H1 (cell line): ENCODE data around the gene MUC4. TPM values are rescaled to one million over a fixed set of nuclear protein-coding genes. Genes with fewer than 3 reads are reported as not detected.

Source experiments
- CTCF ChIA-PET: fragments of 300-600 bp; sonication (Branson Sonifier 250); formaldehyde crosslinking; loops from one replicate; lab custom pipeline; 2021; ENCODE audit not compliant: partially characterized antibody; lab: Charles Lee
- POLR2A ChIA-PET: fragments of 300-600 bp; sonication (Branson Sonifier 250); formaldehyde crosslinking; loops from one replicate; lab custom pipeline; 2021; ENCODE audit warnings: inconsistent platforms; ENCODE audit not compliant: partially characterized antibody; lab: Charles Lee
- DNase-seq, 2 experiments: peaks; one replicate each; pipeline versions ENCODE4 v3.0.0 to v3.0.0-alpha.2; 2010 to 2022; ENCODE audit warnings: low spot score in 2 of 2, low read depth in 1 of 2, mixed read lengths in 1 of 2
- FAIRE-seq: peaks from 2 replicates; lab custom pipeline; 2011; peaks lifted over from hg19 to GRCh38; lab: Jason Lieb, UNC
- H2AFZ ChIP-seq: 2 replicates; pipeline ENCODE4 v1.8.1; 2012; ENCODE audit warnings: low read length, inconsistent platforms
- H2AK5ac ChIP-seq: 2 replicates; pipeline ENCODE4 v1.6.1; 2013; ENCODE audit warnings: low read depth, low read length
- H2BK120ac ChIP-seq: replicated peaks from 2 replicates; pipeline ENCODE3; 2013; ENCODE audit warnings: low read depth, low read length, inconsistent platforms
- H2BK12ac ChIP-seq: 2 replicates; pipeline ENCODE4 v1.6.1; 2013; ENCODE audit warnings: low read depth, low read length
- H2BK15ac ChIP-seq: 2 replicates; pipeline ENCODE4 v1.6.1; 2013; ENCODE audit warnings: low read length
- H2BK20ac ChIP-seq: 2 replicates; pipeline ENCODE4 v1.6.1; 2013; ENCODE audit warnings: low read length
- H2BK5ac ChIP-seq: 2 replicates; pipeline ENCODE4 v1.6.1; 2013; ENCODE audit warnings: low read depth, low read length
- H3K14ac ChIP-seq: 2 replicates; pipeline ENCODE4 v1.6.1; 2013; ENCODE audit warnings: inconsistent platforms; ENCODE audit not compliant: insufficient read length
- H3K18ac ChIP-seq: 2 replicates; pipeline ENCODE4 v1.6.1; 2013; ENCODE audit warnings: low read length; ENCODE audit errors: extremely low read depth
- H3K23ac ChIP-seq: 2 replicates; pipeline ENCODE4 v1.6.1; 2013; ENCODE audit warnings: inconsistent platforms; ENCODE audit not compliant: insufficient read length
- H3K23me2 ChIP-seq: 2 replicates; pipeline ENCODE4 v1.6.1; 2013; ENCODE audit warnings: low read depth, low read length
- H3K27ac ChIP-seq: 2 replicates; pipeline ENCODE4 v1.6.1; 2011; ENCODE audit warnings: low read depth, low read length, inconsistent platforms
- H3K27me3 ChIP-seq, 4 experiments: replicated peaks in 1 of 4; 1 replicate in 1 of 4; 2 replicates in 3 of 4; pipeline versions ENCODE4 v1.6.1 to v1.8.1; 2011 to 2013; ENCODE audit warnings: low read length in 3 of 4, mild to moderate bottlenecking in 3 of 4, inconsistent platforms in 2 of 4, mixed read lengths in 2 of 4, moderate library complexity in 1 of 4; ENCODE audit not compliant: control insufficient read depth in 3 of 4, insufficient read depth in 3 of 4; ENCODE audit errors: extremely low read depth in 1 of 4
- H3K36me3 ChIP-seq, 4 experiments: 2 replicates each; pipeline versions ENCODE4 v1.6.1 to v1.8.1; 2011 to 2013; ENCODE audit warnings: mild to moderate bottlenecking in 4 of 4, low read length in 3 of 4, moderate library complexity in 2 of 4, control low read depth in 1 of 4, inconsistent platforms in 1 of 4; ENCODE audit not compliant: insufficient read depth in 4 of 4, control insufficient read depth in 2 of 4
- H3K4ac ChIP-seq: replicated peaks from 2 replicates; pipeline ENCODE3; 2013; ENCODE audit warnings: low read length, low read depth, mixed read lengths, inconsistent platforms; ENCODE audit not compliant: insufficient read length
- H3K4me1 ChIP-seq, 4 experiments: replicated peaks in 1 of 4; 1 replicate in 1 of 4; 2 replicates in 3 of 4; pipeline versions ENCODE4 v1.6.1 to v1.8.1; 2011 to 2013; ENCODE audit warnings: low read length in 3 of 4, inconsistent platforms in 2 of 4, mixed read lengths in 1 of 4; ENCODE audit not compliant: insufficient read depth in 4 of 4, control insufficient read depth in 3 of 4
- H3K4me2 ChIP-seq, 2 experiments: 2 replicates each; pipeline versions ENCODE4 v1.6.1 to v1.8.1; 2011 to 2013; ENCODE audit warnings: low read depth in 2 of 2, low read length in 2 of 2, control low read depth in 1 of 2, inconsistent platforms in 1 of 2, mild to moderate bottlenecking in 1 of 2; ENCODE audit not compliant: insufficient read depth in 1 of 2
- H3K4me3 ChIP-seq, 4 experiments: fragments of 200-600, 300-600 bp in 1 of 4; sonication (generic), shearing (Covaris generic), sonication (Bioruptor Twin) in 1 of 4; 2 replicates each; pipeline versions ENCODE4 v1.5.1 to v1.8.1; 2011 to 2016; ENCODE audit warnings: low read length in 4 of 4, low read depth in 3 of 4, control low read depth in 2 of 4, inconsistent platforms in 2 of 4, mild to moderate bottlenecking in 2 of 4, mixed read lengths in 1 of 4, moderate library complexity in 1 of 4; ENCODE audit not compliant: insufficient read depth in 2 of 4; ENCODE audit errors: extremely low read depth in 1 of 4
- H3K56ac ChIP-seq: replicated peaks from 2 replicates; pipeline ENCODE3; 2013; ENCODE audit warnings: low read depth, mild to moderate bottlenecking, mixed read lengths, low read length, inconsistent platforms; ENCODE audit not compliant: insufficient read length
- H3K79me1 ChIP-seq: 2 replicates; pipeline ENCODE4 v1.6.1; 2013; ENCODE audit warnings: low read depth, low read length, control low read depth
- H3K79me2 ChIP-seq, 2 experiments: 2 replicates each; pipeline versions ENCODE4 v1.6.1 to v1.8.1; 2012 to 2013; ENCODE audit warnings: low read length in 2 of 2, mild to moderate bottlenecking in 2 of 2, inconsistent platforms in 1 of 2; ENCODE audit not compliant: insufficient read depth in 2 of 2, control insufficient read depth in 1 of 2
- H3K9ac ChIP-seq, 4 experiments: replicated peaks in 1 of 4; 1 replicate in 1 of 4; 2 replicates in 3 of 4; pipeline versions ENCODE4 v1.6.1 to v1.8.1; 2011 to 2013; ENCODE audit warnings: low read depth in 3 of 4, low read length in 3 of 4, control low read depth in 2 of 4, mild to moderate bottlenecking in 2 of 4, moderate library complexity in 2 of 4, inconsistent platforms in 1 of 4; ENCODE audit errors: extremely low read depth in 1 of 4
- H3K9me3 ChIP-seq, 2 experiments: 2 replicates each; pipeline versions ENCODE4 v1.6.1 to v1.8.1; 2012 to 2013; ENCODE audit warnings: mild to moderate bottlenecking in 2 of 2, moderate library complexity in 2 of 2, control low read depth in 1 of 2, inconsistent platforms in 1 of 2, low read depth in 1 of 2, low read length in 1 of 2, mixed read lengths in 1 of 2; ENCODE audit not compliant: insufficient read depth in 2 of 2
- H4K20me1 ChIP-seq, 2 experiments: replicated peaks in 1 of 2; 2 replicates each; pipeline versions ENCODE3 to v1.8.1; 2011 to 2013; ENCODE audit warnings: inconsistent platforms in 2 of 2, low read length in 2 of 2, mild to moderate bottlenecking in 1 of 2; ENCODE audit not compliant: insufficient read depth in 2 of 2, control insufficient read depth in 1 of 2
- H4K5ac ChIP-seq: 2 replicates; pipeline ENCODE4 v1.6.1; 2013; ENCODE audit warnings: low read length, low read depth, mixed read lengths, inconsistent platforms; ENCODE audit not compliant: insufficient read length
- H4K8ac ChIP-seq: 2 replicates; pipeline ENCODE4 v1.8.0; 2013; ENCODE audit warnings: mild to moderate bottlenecking, moderate library complexity, low read length, inconsistent platforms; ENCODE audit not compliant: insufficient read depth; ENCODE audit errors: extremely low read depth
- H4K91ac ChIP-seq: replicated peaks from 2 replicates; pipeline ENCODE3; 2013; ENCODE audit warnings: low read length, mixed read lengths, inconsistent platforms; ENCODE audit not compliant: insufficient read length
- ASH2L ChIP-seq: fragments of 200-600, 300-600 bp; sonication (generic); IDR thresholded peaks from one replicate; pipeline ENCODE4 v1.7.1; 2017; ENCODE audit warnings: low read length
- CEBPB ChIP-seq: IDR thresholded peaks from 2 replicates; pipeline ENCODE4 v1.6.1; 2012; ENCODE audit warnings: low read depth, low read length
- FOSL1 ChIP-seq: IDR thresholded peaks from 2 replicates; pipeline ENCODE4 v1.6.1; 2011; ENCODE audit warnings: mild to moderate bottlenecking, low read depth, low read length, moderate library complexity; ENCODE audit not compliant: insufficient read depth
- MAFK ChIP-seq: IDR thresholded peaks from 2 replicates; pipeline ENCODE4 v1.6.1; 2012; ENCODE audit warnings: low read depth, mild to moderate bottlenecking, improper control_type of control experiment, low read length
- NANOG ChIP-seq: IDR thresholded peaks from 2 replicates; pipeline ENCODE4 v1.6.1; 2011; ENCODE audit warnings: low read length, low read depth, mild to moderate bottlenecking, inconsistent platforms; ENCODE audit not compliant: insufficient read depth, poor library complexity, severe bottlenecking
- POU5F1 ChIP-seq: IDR thresholded peaks from 2 replicates; pipeline ENCODE4 v1.6.1; 2011; ENCODE audit warnings: low read depth, mild to moderate bottlenecking, low read length, moderate library complexity
- RFX5 ChIP-seq: IDR thresholded peaks from 2 replicates; pipeline ENCODE4 v1.6.1; 2011; ENCODE audit warnings: low read depth, low read length, improper control_type of control experiment, borderline replicate concordance
- SIX5 ChIP-seq: IDR thresholded peaks from 2 replicates; pipeline ENCODE4 v1.6.1; 2011; ENCODE audit warnings: mild to moderate bottlenecking, low read depth, low read length
- SP2 ChIP-seq: IDR thresholded peaks from 2 replicates; pipeline ENCODE4 v1.6.1; 2012; ENCODE audit warnings: mild to moderate bottlenecking, low read length, inconsistent platforms
- TAF7 ChIP-seq: optimal IDR thresholded peaks from 2 replicates; pipeline ENCODE3; 2011; ENCODE audit warnings: low read depth, mild to moderate bottlenecking, inconsistent platforms, low read length, moderate library complexity, borderline replicate concordance
- TEAD4 ChIP-seq: IDR thresholded peaks from 2 replicates; pipeline ENCODE4 v1.6.1; 2012; ENCODE audit warnings: low read depth, low read length, inconsistent platforms, mixed read lengths
- ZNF274 ChIP-seq: IDR thresholded peaks from 2 replicates; pipeline ENCODE4 v1.7.0; 2012; ENCODE audit warnings: low read length, borderline replicate concordance; ENCODE audit errors: extremely low read depth
- WGBS, 2 experiments: shearing (Covaris generic) in 1 of 2; methylation state at CpG; one replicate each; pipeline versions ENCODE4 v1.1.6 to v1.1.7; 2013 to 2015; ENCODE audit warnings: low lambda C conversion rate in 2 of 2, mixed read lengths in 2 of 2, inconsistent platforms in 1 of 2, low coverage in 1 of 2, missing lambda C conversion rate in 1 of 2; ENCODE audit not compliant: insufficient replicate concordance in 2 of 2, insufficient coverage in 1 of 2, insufficient read length in 1 of 2; ENCODE audit errors: extremely low coverage in 1 of 2, missing lambda C conversion rate in 1 of 2; 5-methylcytosine and 5-hydroxymethylcytosine counted together
- polyA plus RNA-seq, 7 experiments: library from polyadenylated mRNA; depleted of rRNA in 3 of 7; stranded (reverse) in 5 of 7; unstranded in 2 of 7; fragments of >200 nt in 5 of 7; fragments of 200-250 nt in 2 of 7; gene quantifications; 1 replicate in 5 of 7; 2 replicates in 1 of 7; 4 replicates in 1 of 7; pipeline versions ENCODE4 v1.2.1 to v1.2.3, GENCODE V29; 2011 to 2013; ENCODE audit warnings: missing spikeins in 2 of 7, mixed read lengths in 2 of 7
- total RNA-seq: library from RNA; stranded (reverse); fragmentation: NEBNext Ultra II Directional; extraction: Animal tissue kit (Norgen Biotek cat#: 25700); gene quantifications from 2 replicates; pipeline ENCODE4 v1.2.1, GENCODE V29; 2021

MUC4 gene
- total and polyA plus RNA-seq, 2 of the 8 experiments (the other 6 are each of a cell fraction or from before 2014, with no cell fraction given): 0.89 to 2.0 TPM

- H4K20me1 ChIP-seq: no peaks in the 10 kb centered on the region
- POLR2A ChIA-PET: no interaction called here
- no peak overlapping the region for H2BK20ac ChIP-seq
- 81% methylated on average over 7 of the region's 7 CpGs; no CpG with 5 or more reads in 1 of the 2 experiments for WGBS, 2 experiments
- no peak overlapping the region for H2BK5ac ChIP-seq
- H3K56ac ChIP-seq: no peak overlapping the region
- no peak for DNase-seq
- TF ChIP-seq POU5F1 (no peak), SP2 (no peak), SIX5 (no peak), ZNF274 (no peak), ASH2L (no peak), CEBPB (no peak), TEAD4 (no peak), RFX5 (no peak), MAFK (no peak), FOSL1 (no peak), NANOG (no peak), TAF7 (no peak)
- H2AFZ ChIP-seq: no peak overlapping the region
- H2AK5ac ChIP-seq: no peak overlapping the region
- no peak overlapping the region for H3K4me2 ChIP-seq
- H4K5ac ChIP-seq: no peak overlapping the region
- H2BK120ac ChIP-seq: no peak overlapping the region
- peaks cover 0 to 19% (median 16%) of the 10 kb centered on the region in 4 experiments; a peak in 6 of 7 replicates for H3K27me3 ChIP-seq
- no peak overlapping the region for H3K18ac ChIP-seq
- no peaks in the 10 kb centered on the region for H3K79me2 ChIP-seq
- no peak overlapping the region for H3K23ac ChIP-seq
- no peak overlapping the region for H3K9ac ChIP-seq
- no peak overlapping the region for H2BK15ac ChIP-seq
- no peak overlapping the region for H3K14ac ChIP-seq
- no peak overlapping the region for H3K27ac ChIP-seq
- H3K9me3 ChIP-seq: peaks cover 0 to 6% of the 10 kb centered on the region in 2 experiments; a peak in 1 of 4 replicates
- no peak overlapping the region for H4K8ac ChIP-seq
- no peak for FAIRE-seq
- H4K91ac ChIP-seq: no peak overlapping the region
- H3K4ac ChIP-seq: no peak overlapping the region
- no peaks in the 10 kb centered on the region for H3K23me2 ChIP-seq
- H3K4me1 ChIP-seq: peaks cover 0 to 7% (median 0%) of the 10 kb centered on the region in 4 experiments; a peak in 2 of 7 replicates
- no peak overlapping the region for H3K4me3 ChIP-seq
- CTCF ChIA-PET: no interaction called here
- no peak overlapping the region for H2BK12ac ChIP-seq
- no peaks in the 10 kb centered on the region for H3K79me1 ChIP-seq
- no peaks in the 10 kb centered on the region for H3K36me3 ChIP-seq
Observed at GRCh38 chr3:195751560-195751959, 60.2 kb downstream of the MUC4 start.
